K562 (cell line): ENCODE measurements around the gene PTCH1. TPM values are rescaled to one million over a fixed set of nuclear protein-coding genes. Genes with fewer than 3 reads are reported as not detected.

Experiments
- ATAC-seq: fragments of 200-7000 bp; cut with Tn5 transposase; 3 replicates; pipeline ENCODE4 v1.9.1; 2020; ENCODE audit warnings: moderate library complexity
- BruUV-seq: library from RNA; stranded (reverse); fragments of 400-500 nt; replicated peaks from 2 replicates; lab custom pipeline; 2021; lab: Mats Ljungman, UMichigan
- CTCF ChIA-PET: fragments of 300-600 bp; formaldehyde crosslinking; extraction: SDS; loops from one replicate; lab custom pipeline; 2021; ENCODE audit warnings: low intra/inter-chr PET ratio; lab: Yijun Ruan, JAX
- POLR2A ChIA-PET: fragments of 300-600, 350-650 bp; sonication (Branson Sonifier 250); formaldehyde crosslinking; extraction: SDS; loops from one replicate; lab custom pipeline; 2021; ENCODE audit warnings: antibody characterized with exemption, inconsistent platforms; lab: Yijun Ruan, JAX
- DNase-seq, 4 experiments: peaks; one replicate each; pipeline versions ENCODE4 v3.0.0 to v3.0.0-alpha.2; 2011 to 2018; ENCODE audit warnings: low spot score in 3 of 4, mixed read lengths in 3 of 4; ENCODE audit errors: extremely low read depth in 1 of 4
- FAIRE-seq: peaks from 2 replicates; lab custom pipeline; 2011; peaks lifted over from hg19 to GRCh38; lab: Jason Lieb, UNC
- H2AFZ ChIP-seq: 2 replicates; pipeline ENCODE4 v1.6.0; 2011; ENCODE audit warnings: low read depth, low read length, control low read depth, inconsistent platforms
- H3K27ac ChIP-seq: fragments of 200-600 bp; 3 replicates; pipeline ENCODE4 v1.8.0; 2011; ENCODE audit warnings: low read depth, mild to moderate bottlenecking, control low read depth, inconsistent platforms, low read length, moderate library complexity, mixed read lengths; ENCODE audit errors: extremely low read depth
- H3K27me3 ChIP-seq, 2 experiments: fragments of 300-600 bp in 1 of 2; 2 replicates in 1 of 2; 3 replicates in 1 of 2; pipeline versions ENCODE4 v1.6.0 to v1.8.0; 2011; ENCODE audit warnings: inconsistent platforms in 2 of 2, low read length in 2 of 2, mild to moderate bottlenecking in 1 of 2, mixed read lengths in 1 of 2, moderate library complexity in 1 of 2; ENCODE audit not compliant: control insufficient read depth in 2 of 2, insufficient read depth in 2 of 2
- H3K36me3 ChIP-seq: fragments of 300-600 bp; 3 replicates; pipeline ENCODE4 v1.8.0; 2011; ENCODE audit warnings: mild to moderate bottlenecking, low read length, inconsistent platforms; ENCODE audit not compliant: control insufficient read depth, insufficient read depth
- H3K4me1 ChIP-seq, 2 experiments: fragments of 200-600 bp in 1 of 2; replicated peaks in 1 of 2; 2 replicates in 1 of 2; 3 replicates in 1 of 2; pipeline versions ENCODE4 v1.5.1 to v1.8.0; 2011; ENCODE audit warnings: inconsistent platforms in 2 of 2, low read length in 2 of 2, mild to moderate bottlenecking in 1 of 2, mixed read lengths in 1 of 2, moderate library complexity in 1 of 2; ENCODE audit not compliant: control insufficient read depth in 2 of 2, insufficient read depth in 2 of 2
- H3K4me2 ChIP-seq: 2 replicates; pipeline ENCODE4 v1.6.1; 2011; ENCODE audit warnings: low read length, control low read depth, inconsistent platforms, mixed read lengths; ENCODE audit not compliant: insufficient read depth
- H3K4me3 ChIP-seq: fragments of 200-600 bp; sonication (generic), shearing (Covaris generic); 2 replicates; pipeline ENCODE4 v1.5.1; 2016; ENCODE audit warnings: control low read depth, inconsistent platforms
- H3K79me2 ChIP-seq: fragments of 200-600 bp; 3 replicates; pipeline ENCODE4 v1.8.0; 2011; ENCODE audit warnings: low read length, inconsistent platforms; ENCODE audit not compliant: control insufficient read depth, insufficient read depth
- H3K9ac ChIP-seq, 2 experiments: 2 replicates each; pipeline versions ENCODE4 v1.6.0 to v1.6.1; 2011; ENCODE audit warnings: low read depth in 2 of 2, low read length in 2 of 2, control low read depth in 1 of 2, inconsistent platforms in 1 of 2, mild to moderate bottlenecking in 1 of 2, mixed read lengths in 1 of 2; ENCODE audit not compliant: insufficient read depth in 1 of 2
- H3K9me1 ChIP-seq: one replicate; pipeline ENCODE4 v1.6.0; 2011; ENCODE audit warnings: inconsistent platforms, mild to moderate bottlenecking, low read length, moderate library complexity; ENCODE audit not compliant: control insufficient read depth, insufficient read depth
- H3K9me3 ChIP-seq: replicated peaks from 2 replicates; pipeline ENCODE4 v1.5.1; 2011; ENCODE audit warnings: low read depth, low read length, inconsistent platforms; ENCODE audit not compliant: control insufficient read depth, insufficient read depth
- H4K20me1 ChIP-seq: replicated peaks from 2 replicates; pipeline ENCODE4 v1.6.1; 2011; ENCODE audit warnings: low read length, inconsistent platforms, mixed read lengths; ENCODE audit not compliant: control insufficient read depth, insufficient read depth
- BACH1 ChIP-seq: fragments of 200-800 bp; sonication (Bioruptor generic); IDR thresholded peaks from 2 replicates; pipeline ENCODE4 v1.6.1; 2016; ENCODE audit warnings: missing genetic modification characterization, missing compliant biosample characterization
- CBX8 ChIP-seq: fragments of 200-600 bp; sonication (generic); IDR thresholded peaks from 2 replicates; pipeline ENCODE4 v1.6.1; 2012; ENCODE audit warnings: borderline replicate concordance, mixed run types, low read depth, mild to moderate bottlenecking, moderate library complexity, mixed read lengths, low read length, control low read depth, inconsistent platforms; ENCODE audit not compliant: poor library complexity, severe bottlenecking; ENCODE audit errors: extremely low read depth
- DDX20 ChIP-seq: fragments of 450-650 bp; IDR thresholded peaks from 2 replicates; pipeline ENCODE4 v1.6.1; 2016; ENCODE audit warnings: missing genetic modification characterization, low read depth, mild to moderate bottlenecking, missing compliant biosample characterization, moderate library complexity
- NFIC ChIP-seq: fragments of 450-650 bp; IDR thresholded peaks from 2 replicates; pipeline ENCODE4 v1.6.1; 2017; ENCODE audit warnings: mild to moderate bottlenecking, inconsistent platforms
- POLR2B ChIP-seq: fragments of 450-650 bp; IDR thresholded peaks from 2 replicates; pipeline ENCODE4 v1.6.1; 2018; ENCODE audit warnings: low read depth; ENCODE audit not compliant: partially characterized antibody
- PRPF4 ChIP-seq: fragments of 200-400 bp; formaldehyde crosslinking; IDR thresholded peaks from one replicate; pipeline ENCODE4 v1.6.1; 2017; ENCODE audit warnings: low read length, low read depth, mild to moderate bottlenecking; ENCODE audit not compliant: insufficient read depth, poor library complexity, severe bottlenecking
- RHOXF2B ChIP-seq: fragments of 250-450 bp; sonication (Bioruptor Pico); conservative IDR thresholded peaks from 2 replicates; pipeline ENCODE4 v1.5.1; 2021
- SRSF9 ChIP-seq: fragments of 200-400 bp; formaldehyde crosslinking; IDR thresholded peaks from 2 replicates; pipeline ENCODE4 v1.6.1; 2017; ENCODE audit warnings: low read depth, low read length, borderline replicate concordance
- TAL1 ChIP-seq: fragments of 450-650 bp; IDR thresholded peaks from 2 replicates; pipeline ENCODE4 v1.6.1; 2016; ENCODE audit warnings: mild to moderate bottlenecking
- TARDBP ChIP-seq: fragments of 450-650 bp; IDR thresholded peaks from 2 replicates; pipeline ENCODE4 v1.6.1; 2016
- ZC3H8 ChIP-seq: fragments of 450-650 bp; IDR thresholded peaks from 2 replicates; pipeline ENCODE4 v1.6.1; 2017
- ZNF165 ChIP-seq: fragments of 250-450 bp; sonication (Bioruptor Pico); IDR thresholded peaks from 2 replicates; pipeline ENCODE4 v1.4.0; 2020; ENCODE audit warnings: borderline replicate concordance
- WGBS: fragments of 100-300 bp; shearing (Covaris generic); methylation state at CpG from one replicate; pipeline ENCODE4 v1.1.6; 2016; ENCODE audit warnings: low coverage, mixed read lengths; ENCODE audit not compliant: insufficient coverage; ENCODE audit errors: missing lambda C conversion rate; 5-methylcytosine and 5-hydroxymethylcytosine counted together
- in situ Hi-C: fragments of 300-500 bp; cut with MboI; formaldehyde crosslinking; loops from 4 replicates; pipeline ENCODE4 v1.15.0; 2018; ENCODE audit warnings: inconsistent platforms, mixed read lengths
- intact Hi-C: fragments of 100-400 bp; cut with micrococcal nuclease; formaldehyde crosslinking; loops from 2 replicates; pipeline ENCODE4 v1.14.2; 2022
- polyA plus RNA-seq, 8 experiments: library from polyadenylated mRNA; depleted of rRNA in 4 of 8; stranded (reverse) in 5 of 8; unstranded in 3 of 8; fragments of >200 nt; fragmentation: Nextera tagmentation in 2 of 8; fragmentation: Illumina TruSeq in 1 of 8; extraction: Ambion mirVana in 2 of 8; extraction: Trizol in 1 of 8; gene quantifications; 2 replicates each; pipeline versions ENCODE4 v1.2.1 to v1.2.3, GENCODE V29; 2011 to 2014; ENCODE audit warnings: inconsistent platforms in 1 of 8, missing spikeins in 1 of 8
- total RNA-seq, 7 experiments: library from RNA; depleted of rRNA in 6 of 7; stranded (reverse); fragments of >200 nt in 6 of 7; fragmentation: Illumina TruSeq in 2 of 7; extraction: Trizol in 2 of 7; gene quantifications; 2 replicates each; pipeline versions ENCODE4 v1.2.1 to v1.2.3, GENCODE V29; 2011 to 2021; ENCODE audit warnings: low replicate concordance in 1 of 7
- TF ChIP-seq, protein P1 (sequence below): IDR thresholded peaks from 2 replicates; pipeline ENCODE4 v1.6.1; 2014; ENCODE audit warnings: antibody characterized with exemption
- TF ChIP-seq, protein P2 (sequence below): fragments of 450-650 bp; IDR thresholded peaks from 2 replicates; pipeline ENCODE4 v1.6.1; 2017; ENCODE audit warnings: antibody characterized with exemption
- TF ChIP-seq, protein P3 (sequence below): fragments of 250-450 bp; sonication (Bioruptor Pico); IDR thresholded peaks from 2 replicates; pipeline ENCODE4 v1.4.0; 2020; ENCODE audit warnings: mild to moderate bottlenecking
- TF ChIP-seq, protein P4 (sequence below): fragments of 450-650 bp; IDR thresholded peaks from 2 replicates; pipeline ENCODE4 v1.7.1; 2018; ENCODE audit warnings: mild to moderate bottlenecking, low read depth; ENCODE audit not compliant: partially characterized antibody

PTCH1 gene
- total and polyA plus RNA-seq, 9 of the 15 experiments (the other 6 are each of a cell fraction or from before 2014, with no cell fraction given) = 0.70 to 9.9 (median 3.8) TPM

DNA sequence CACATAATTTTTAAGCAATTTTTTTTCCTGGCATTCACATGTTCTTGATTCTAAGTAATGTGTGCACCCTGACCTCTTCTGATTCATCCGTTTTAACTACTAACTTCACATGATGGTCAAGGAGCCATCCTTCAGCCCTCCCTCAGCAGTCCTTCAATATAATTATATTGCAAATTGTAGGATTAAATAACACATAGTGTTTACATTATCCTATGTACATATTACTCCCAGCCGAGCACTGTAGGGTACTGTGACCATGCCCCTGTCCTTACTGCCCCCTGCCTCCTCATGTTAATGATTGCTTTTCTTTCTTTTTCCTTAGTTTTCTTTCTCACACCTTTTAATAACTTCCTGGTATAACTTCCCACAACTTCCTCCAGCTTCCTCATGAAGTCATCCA is 103.0 kb downstream of the PTCH1 start:
- intact Hi-C loops = loop anchor here (5.0 kb wide), 1 partner anchor 94 kb away; no protein-coding TSS in a partner anchor
- 71% methylated on average over 2 of the region's 2 CpGs for WGBS
- H3K4me3 ChIP-seq = no peak overlapping the region
- TF ChIP-seq, protein P1, sequence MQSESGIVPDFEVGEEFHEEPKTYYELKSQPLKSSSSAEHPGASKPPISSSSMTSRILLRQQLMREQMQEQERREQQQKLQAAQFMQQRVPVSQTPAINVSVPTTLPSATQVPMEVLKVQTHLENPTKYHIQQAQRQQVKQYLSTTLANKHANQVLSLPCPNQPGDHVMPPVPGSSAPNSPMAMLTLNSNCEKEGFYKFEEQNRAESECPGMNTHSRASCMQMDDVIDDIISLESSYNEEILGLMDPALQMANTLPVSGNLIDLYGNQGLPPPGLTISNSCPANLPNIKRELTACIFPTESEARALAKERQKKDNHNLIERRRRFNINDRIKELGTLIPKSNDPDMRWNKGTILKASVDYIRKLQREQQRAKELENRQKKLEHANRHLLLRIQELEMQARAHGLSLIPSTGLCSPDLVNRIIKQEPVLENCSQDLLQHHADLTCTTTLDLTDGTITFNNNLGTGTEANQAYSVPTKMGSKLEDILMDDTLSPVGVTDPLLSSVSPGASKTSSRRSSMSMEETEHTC = no peak
- TF ChIP-seq RHOXF2B (no peak), ZNF165 (CRISPR knock-in tag) (no peak), PRPF4 (no peak), TAL1 (no peak), POLR2B (no peak), ZC3H8 (no peak), TARDBP (no peak), CBX8 (no peak), NFIC (no peak), BACH1 (no peak), DDX20 (tag) (no peak), SRSF9 (no peak)
- TF ChIP-seq, protein P2, sequence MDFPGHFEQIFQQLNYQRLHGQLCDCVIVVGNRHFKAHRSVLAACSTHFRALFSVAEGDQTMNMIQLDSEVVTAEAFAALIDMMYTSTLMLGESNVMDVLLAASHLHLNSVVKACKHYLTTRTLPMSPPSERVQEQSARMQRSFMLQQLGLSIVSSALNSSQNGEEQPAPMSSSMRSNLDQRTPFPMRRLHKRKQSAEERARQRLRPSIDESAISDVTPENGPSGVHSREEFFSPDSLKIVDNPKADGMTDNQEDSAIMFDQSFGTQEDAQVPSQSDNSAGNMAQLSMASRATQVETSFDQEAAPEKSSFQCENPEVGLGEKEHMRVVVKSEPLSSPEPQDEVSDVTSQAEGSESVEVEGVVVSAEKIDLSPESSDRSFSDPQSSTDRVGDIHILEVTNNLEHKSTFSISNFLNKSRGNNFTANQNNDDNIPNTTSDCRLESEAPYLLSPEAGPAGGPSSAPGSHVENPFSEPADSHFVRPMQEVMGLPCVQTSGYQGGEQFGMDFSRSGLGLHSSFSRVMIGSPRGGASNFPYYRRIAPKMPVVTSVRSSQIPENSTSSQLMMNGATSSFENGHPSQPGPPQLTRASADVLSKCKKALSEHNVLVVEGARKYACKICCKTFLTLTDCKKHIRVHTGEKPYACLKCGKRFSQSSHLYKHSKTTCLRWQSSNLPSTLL = no peak
- TF ChIP-seq, protein P3, sequence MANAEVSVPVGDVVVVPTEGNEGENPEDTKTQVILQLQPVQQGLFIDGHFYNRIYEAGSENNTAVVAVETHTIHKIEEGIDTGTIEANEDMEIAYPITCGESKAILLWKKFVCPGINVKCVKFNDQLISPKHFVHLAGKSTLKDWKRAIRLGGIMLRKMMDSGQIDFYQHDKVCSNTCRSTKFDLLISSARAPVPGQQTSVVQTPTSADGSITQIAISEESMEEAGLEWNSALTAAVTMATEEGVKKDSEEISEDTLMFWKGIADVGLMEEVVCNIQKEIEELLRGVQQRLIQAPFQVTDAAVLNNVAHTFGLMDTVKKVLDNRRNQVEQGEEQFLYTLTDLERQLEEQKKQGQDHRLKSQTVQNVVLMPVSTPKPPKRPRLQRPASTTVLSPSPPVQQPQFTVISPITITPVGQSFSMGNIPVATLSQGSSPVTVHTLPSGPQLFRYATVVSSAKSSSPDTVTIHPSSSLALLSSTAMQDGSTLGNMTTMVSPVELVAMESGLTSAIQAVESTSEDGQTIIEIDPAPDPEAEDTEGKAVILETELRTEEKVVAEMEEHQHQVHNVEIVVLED = no peak
- TF ChIP-seq, protein P4, sequence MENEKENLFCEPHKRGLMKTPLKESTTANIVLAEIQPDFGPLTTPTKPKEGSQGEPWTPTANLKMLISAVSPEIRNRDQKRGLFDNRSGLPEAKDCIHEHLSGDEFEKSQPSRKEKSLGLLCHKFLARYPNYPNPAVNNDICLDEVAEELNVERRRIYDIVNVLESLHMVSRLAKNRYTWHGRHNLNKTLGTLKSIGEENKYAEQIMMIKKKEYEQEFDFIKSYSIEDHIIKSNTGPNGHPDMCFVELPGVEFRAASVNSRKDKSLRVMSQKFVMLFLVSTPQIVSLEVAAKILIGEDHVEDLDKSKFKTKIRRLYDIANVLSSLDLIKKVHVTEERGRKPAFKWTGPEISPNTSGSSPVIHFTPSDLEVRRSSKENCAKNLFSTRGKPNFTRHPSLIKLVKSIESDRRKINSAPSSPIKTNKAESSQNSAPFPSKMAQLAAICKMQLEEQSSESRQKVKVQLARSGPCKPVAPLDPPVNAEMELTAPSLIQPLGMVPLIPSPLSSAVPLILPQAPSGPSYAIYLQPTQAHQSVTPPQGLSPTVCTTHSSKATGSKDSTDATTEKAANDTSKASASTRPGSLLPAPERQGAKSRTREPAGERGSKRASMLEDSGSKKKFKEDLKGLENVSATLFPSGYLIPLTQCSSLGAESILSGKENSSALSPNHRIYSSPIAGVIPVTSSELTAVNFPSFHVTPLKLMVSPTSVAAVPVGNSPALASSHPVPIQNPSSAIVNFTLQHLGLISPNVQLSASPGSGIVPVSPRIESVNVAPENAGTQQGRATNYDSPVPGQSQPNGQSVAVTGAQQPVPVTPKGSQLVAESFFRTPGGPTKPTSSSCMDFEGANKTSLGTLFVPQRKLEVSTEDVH = no peak

More for the DNA sequence above, 103.0 kb downstream of the PTCH1 start:
- H4K20me1 ChIP-seq = no peaks in the 10 kb centered on the region
- peaks cover 15 to 25% of the 10 kb centered on the region in 2 experiments; a peak in 4 of 5 replicates for H3K4me1 ChIP-seq
- H3K4me2 ChIP-seq = no peak overlapping the region
- in situ Hi-C loops = no loop called here
- H3K9ac ChIP-seq = no peak overlapping the region
- no peaks in the 10 kb centered on the region for H3K27me3 ChIP-seq
- no peak overlapping the region for H2AFZ ChIP-seq
- DNase-seq (no peak), ATAC-seq (no peak), FAIRE-seq (no peak)
- H3K79me2 ChIP-seq = no peaks in the 10 kb centered on the region
- no peaks in the 10 kb centered on the region for H3K36me3 ChIP-seq
- no peaks in the 10 kb centered on the region for H3K9me3 ChIP-seq
- CTCF ChIA-PET = no interaction called here
- H3K9me1 ChIP-seq = no peaks in the 10 kb centered on the region
- POLR2A ChIA-PET = interaction anchor here (0.6 kb wide), 1 partner anchor 47 kb away, joined by 3 read pairs; no protein-coding TSS in a partner anchor
- BruUV-seq = no TSS peak
- H3K27ac ChIP-seq = no peak overlapping the region
